GM12865 (cell line): ENCODE results near the gene UBASH3B.

ENCODE experiments used
- DNase-seq: peaks from one replicate; pipeline ENCODE4 v3.0.0; 2010; ENCODE audit warnings: low read depth
- H3K4me3 ChIP-seq: 2 replicates; pipeline ENCODE4 v1.5.1; 2011; ENCODE audit warnings: mild to moderate bottlenecking, low read depth, low read length, control low read depth
- CTCF ChIP-seq: IDR thresholded peaks from 2 replicates; pipeline ENCODE4 v1.5.1; 2011; ENCODE audit warnings: low read length, control low read depth, low read depth, inconsistent platforms; ENCODE audit not compliant: insufficient read depth; ENCODE audit errors: missing control alignments

UBASH3B gene

GRCh38 chr11:122733318-122733717 is 77.8 kb downstream of the UBASH3B start:
- no peak for TF ChIP-seq CTCF
- no peak overlapping the region for H3K4me3 ChIP-seq
- no peak for DNase-seq

- H3K4me3 ChIP-seq, result no peak overlapping the region
- no peak for DNase-seq
- no peak for TF ChIP-seq CTCF
Observed at GRCh38 chr11:122734848-122735496, 79.5 kb downstream of the UBASH3B start.

GRCh38 chr11:122737951-122738693 is 82.6 kb downstream of the UBASH3B start:
- no peak for TF ChIP-seq CTCF
- DNase-seq, result no peak
- H3K4me3 ChIP-seq, result no peak overlapping the region

GRCh38 chr11:122741613-122742300 is 86.2 kb downstream of the UBASH3B start:
- TF ChIP-seq CTCF, result no peak
- DNase-seq, result no peak
- no peak overlapping the region for H3K4me3 ChIP-seq

GRCh38 chr11:122742301-122743018 is 86.9 kb downstream of the UBASH3B start:
- no peak overlapping the region for H3K4me3 ChIP-seq
- DNase-seq, result no peak
- TF ChIP-seq CTCF, result no peak

GRCh38 chr11:122743097-122743741 is 87.7 kb downstream of the UBASH3B start:
- TF ChIP-seq CTCF, result no peak
- DNase-seq, result no peak
- no peak overlapping the region for H3K4me3 ChIP-seq
